ENCODE data around the gene TRIM46. TPM values are rescaled to one million over a fixed set of nuclear protein-coding genes. Genes with fewer than 3 reads are reported as not detected.
"Not testable (repeated sequence)": the region's sequence is repeated elsewhere in the genome, so short reads cannot be mapped to it uniquely, and the experiment has no call there.

TRIM46 gene
- total RNA-seq, 2 donors from 2014 or later: 0.14 to 1.6 TPM

DNA sequence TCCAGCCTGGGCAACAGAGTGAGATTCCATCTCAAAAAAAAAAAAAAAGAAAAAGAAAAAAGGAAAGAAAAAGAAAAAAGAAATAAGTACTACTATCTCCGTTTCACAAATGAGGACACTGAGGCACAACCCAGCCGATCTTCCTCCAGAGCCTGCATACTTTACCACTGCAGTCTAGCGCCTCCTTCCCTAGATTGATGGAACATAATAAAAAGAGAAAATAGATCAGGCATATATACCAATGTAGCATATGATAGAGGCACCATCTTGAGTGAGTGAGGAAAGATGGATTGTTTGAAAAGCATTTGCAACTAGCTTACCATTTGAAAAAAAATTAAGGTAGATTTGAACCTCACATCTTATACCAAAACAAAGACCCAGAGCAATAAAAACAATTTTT lies 28.2 kb upstream of the TRIM46 start:
- Histone ChIP-seq H3K9me3 (no peaks in the 10 kb centered on the region), H3K27me3 (replicated peaks; ENCODE audit: insufficient read depth) (no peaks in the 10 kb centered on the region), H3K27ac (no peak overlapping the region), H3K36me3 (no peaks in the 10 kb centered on the region), H3K4me3 (no peak overlapping the region), H3K4me1 (replicated peaks) (no peaks in the 10 kb centered on the region)
- TF ChIP-seq POLR2A (IDR thresholded peaks at IDR 0.05) (no peak), POLR2AphosphoS5 (IDR thresholded peaks at IDR 0.05) (no peak)
- TF ChIP-seq, protein P1, sequence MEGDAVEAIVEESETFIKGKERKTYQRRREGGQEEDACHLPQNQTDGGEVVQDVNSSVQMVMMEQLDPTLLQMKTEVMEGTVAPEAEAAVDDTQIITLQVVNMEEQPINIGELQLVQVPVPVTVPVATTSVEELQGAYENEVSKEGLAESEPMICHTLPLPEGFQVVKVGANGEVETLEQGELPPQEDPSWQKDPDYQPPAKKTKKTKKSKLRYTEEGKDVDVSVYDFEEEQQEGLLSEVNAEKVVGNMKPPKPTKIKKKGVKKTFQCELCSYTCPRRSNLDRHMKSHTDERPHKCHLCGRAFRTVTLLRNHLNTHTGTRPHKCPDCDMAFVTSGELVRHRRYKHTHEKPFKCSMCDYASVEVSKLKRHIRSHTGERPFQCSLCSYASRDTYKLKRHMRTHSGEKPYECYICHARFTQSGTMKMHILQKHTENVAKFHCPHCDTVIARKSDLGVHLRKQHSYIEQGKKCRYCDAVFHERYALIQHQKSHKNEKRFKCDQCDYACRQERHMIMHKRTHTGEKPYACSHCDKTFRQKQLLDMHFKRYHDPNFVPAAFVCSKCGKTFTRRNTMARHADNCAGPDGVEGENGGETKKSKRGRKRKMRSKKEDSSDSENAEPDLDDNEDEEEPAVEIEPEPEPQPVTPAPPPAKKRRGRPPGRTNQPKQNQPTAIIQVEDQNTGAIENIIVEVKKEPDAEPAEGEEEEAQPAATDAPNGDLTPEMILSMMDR (IDR thresholded peaks at IDR 0.05): no peak
- intact Hi-C loops (cut with DNase I): no loop called here
- DNase-seq (ENCODE audit: low spot score): no peak
- WGBS: 86% methylated on average over 3 of the region's 3 CpGs

DNA sequence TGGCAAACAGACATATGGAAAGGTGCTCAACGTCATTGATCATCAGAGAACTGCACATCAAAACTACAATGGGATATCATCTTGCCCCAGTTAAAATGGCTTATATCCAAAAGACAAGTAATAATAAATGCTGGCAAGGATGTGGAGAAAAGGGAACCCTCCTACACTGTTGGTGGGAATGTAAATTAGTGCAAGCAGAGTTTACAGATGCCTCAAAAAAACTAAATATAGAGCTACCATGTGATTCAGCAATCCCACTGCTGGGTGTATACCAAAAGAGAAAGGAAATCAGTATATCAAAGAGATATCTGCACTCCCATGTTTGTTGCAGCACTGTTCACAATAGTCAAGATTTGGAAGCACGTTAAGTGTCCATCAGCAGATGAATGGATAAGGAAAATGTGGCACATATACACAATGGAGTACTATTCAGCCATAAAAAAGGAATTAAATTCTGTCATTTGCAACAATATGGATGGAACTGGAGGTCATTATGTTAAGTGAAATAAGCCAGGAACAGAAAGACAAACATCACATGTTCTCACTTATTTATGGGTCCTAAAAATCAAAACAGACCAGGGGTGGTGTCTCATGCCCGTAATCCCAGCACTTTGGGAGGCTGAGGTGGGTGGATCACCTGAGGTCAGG lies 17.5 kb upstream of the TRIM46 start:
- H3K27me3 ChIP-seq (replicated peaks; ENCODE audit: insufficient read depth); H3K9me3 ChIP-seq; DNase-seq (ENCODE audit: low spot score); H3K36me3 ChIP-seq; H3K27ac ChIP-seq; H3K4me1 ChIP-seq (replicated peaks); H3K4me3 ChIP-seq; intact Hi-C loops (cut with DNase I): not testable (repeated sequence)
- WGBS: 64% methylated on average over 3 of the region's 3 CpGs

DNA sequence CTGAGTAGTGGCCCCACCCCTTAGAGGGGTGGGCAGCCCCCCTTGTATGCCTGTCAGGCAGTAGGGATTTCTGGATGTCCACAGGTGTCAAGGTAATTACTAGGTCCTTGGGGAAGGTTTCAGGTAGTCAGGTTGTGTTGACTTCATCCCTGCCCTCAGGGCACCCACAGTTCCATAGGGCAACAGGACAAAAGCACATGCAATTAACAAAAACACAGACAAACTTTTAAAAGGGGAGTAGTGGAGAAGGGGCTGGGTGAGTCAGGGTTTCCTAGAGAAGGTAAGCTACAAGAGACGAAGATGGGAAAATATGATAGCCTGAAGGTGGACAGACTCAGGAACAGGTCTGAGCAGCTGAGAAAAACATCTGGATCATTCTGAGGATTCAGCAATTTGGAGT lies 14.7 kb upstream of the TRIM46 start:
- Histone ChIP-seq H3K9me3 (no peaks in the 10 kb centered on the region), H3K27ac (no peak overlapping the region), H3K36me3 (no peaks in the 10 kb centered on the region), H3K4me1 (replicated peaks) (no peaks in the 10 kb centered on the region), H3K27me3 (replicated peaks; ENCODE audit: insufficient read depth) (no peaks in the 10 kb centered on the region), H3K4me3 (no peak overlapping the region)
- WGBS: 38% methylated on average over 1 of the region's 1 CpG
- no peak for DNase-seq (ENCODE audit: low spot score)
- TF ChIP-seq POLR2AphosphoS5 (IDR thresholded peaks at IDR 0.05) (no peak), POLR2A (IDR thresholded peaks at IDR 0.05) (no peak)
- TF ChIP-seq, protein P1 (IDR thresholded peaks at IDR 0.05): no peak
- intact Hi-C loops (cut with DNase I): no loop called here

- Histone ChIP-seq H3K4me1 (replicated peaks) (no peaks in the 10 kb centered on the region), H3K27me3 (replicated peaks; ENCODE audit: insufficient read depth) (no peaks in the 10 kb centered on the region)
Measured at GRCh38 chr1:155160128-155160527, 13.5 kb upstream of the TRIM46 start.

DNA sequence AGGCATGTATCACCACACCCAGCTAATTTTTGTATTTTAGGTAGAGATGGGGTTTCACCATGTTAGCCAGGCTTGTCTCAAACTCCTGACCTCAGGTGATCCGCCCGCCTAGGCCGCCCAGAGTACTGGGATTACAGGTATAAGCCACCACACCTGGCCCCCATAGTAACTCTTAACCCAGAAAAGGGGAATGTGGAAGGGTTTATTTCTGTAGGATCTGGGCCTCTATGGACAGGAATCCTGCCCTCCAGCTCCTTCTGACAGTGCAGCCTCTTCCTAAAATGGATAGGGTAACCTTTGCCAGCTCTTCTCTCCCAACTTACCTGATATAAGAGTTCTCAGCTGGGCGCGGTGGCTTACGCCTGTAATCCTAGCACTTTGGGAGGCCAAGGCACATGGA lies 11.0 kb upstream of the TRIM46 start:
- H3K27ac ChIP-seq; intact Hi-C loops (cut with DNase I); H3K9me3 ChIP-seq; H3K36me3 ChIP-seq; H3K4me3 ChIP-seq; H3K4me1 ChIP-seq (replicated peaks); H3K27me3 ChIP-seq (replicated peaks; ENCODE audit: insufficient read depth); DNase-seq (ENCODE audit: low spot score): not testable (repeated sequence)
- 98% methylated on average over 6 of the region's 6 CpGs for WGBS

More at GRCh38 chr1:155160128-155160527, 13.5 kb upstream of the TRIM46 start:
- TF ChIP-seq, protein P1 (IDR thresholded peaks at IDR 0.05): no peak
- TF ChIP-seq POLR2AphosphoS5 (IDR thresholded peaks at IDR 0.05): no peak
- no peak for TF ChIP-seq POLR2A (IDR thresholded peaks at IDR 0.05)
- DNase-seq (ENCODE audit: low spot score): no peak
- Histone ChIP-seq H3K4me3 (no peak overlapping the region), H3K36me3 (no peaks in the 10 kb centered on the region), H3K27ac (no peak overlapping the region), H3K9me3 (no peaks in the 10 kb centered on the region)
- 80% methylated on average over 8 of the region's 8 CpGs for WGBS
- intact Hi-C loops (cut with DNase I): no loop called here

GRCh38 chr1:155163785-155164184 lies 9.9 kb upstream of the TRIM46 start:
- H3K27ac ChIP-seq; H3K9me3 ChIP-seq; H3K4me1 ChIP-seq (replicated peaks); H3K36me3 ChIP-seq; DNase-seq (ENCODE audit: low spot score); H3K27me3 ChIP-seq (replicated peaks; ENCODE audit: insufficient read depth); H3K4me3 ChIP-seq; intact Hi-C loops (cut with DNase I): not testable (repeated sequence)
- WGBS: 97% methylated on average over 4 of the region's 4 CpGs

DNA sequence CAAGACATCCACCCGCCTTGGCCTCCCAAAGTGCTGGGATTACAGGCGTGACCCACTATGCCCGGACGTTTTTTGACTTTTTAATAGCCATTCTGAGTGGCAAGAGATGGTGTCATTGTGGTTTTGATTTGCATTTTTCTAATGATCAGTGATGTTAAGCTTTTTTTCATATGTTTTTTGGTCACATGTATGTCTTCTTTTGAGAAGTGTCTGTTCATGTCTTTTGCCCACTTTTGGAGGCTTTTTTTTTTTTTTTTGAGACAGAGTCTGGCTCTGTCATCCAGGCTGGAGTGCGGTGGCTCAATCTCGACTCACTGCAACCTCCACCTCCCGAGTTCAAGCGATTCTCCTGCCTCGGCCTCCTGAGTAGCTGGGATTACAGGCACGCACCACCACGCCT lies 9.0 kb upstream of the TRIM46 start:
- not testable (repeated sequence) for H3K27me3 ChIP-seq (replicated peaks; ENCODE audit: insufficient read depth); H3K27ac ChIP-seq; H3K4me3 ChIP-seq; DNase-seq (ENCODE audit: low spot score); H3K9me3 ChIP-seq; H3K4me1 ChIP-seq (replicated peaks); H3K36me3 ChIP-seq
- 95% methylated on average over 11 of the region's 11 CpGs for WGBS
- intact Hi-C loops (cut with DNase I): loop anchor here (5.0 kb wide), 1 partner anchor 32 kb away; no protein-coding TSS in a partner anchor

Data from prostate gland (tissue), 2 donors.